T-helper 17 cell (primary cell): ENCODE measurements around the gene TPSD1. TPM values are rescaled to one million over a fixed set of nuclear protein-coding genes. Genes with fewer than 3 reads are reported as not detected.

Source experiments
- ATAC-seq: fragments of 150-1000 bp; cut with Tn5 transposase; 2 replicates; pipeline ENCODE4 v1.10.0; 2021; ENCODE audit warnings: mild to moderate bottlenecking, moderate library complexity
- DNase-seq, 3 donors: peaks; one replicate each; pipeline versions ENCODE4 v3.0.0 to v3.0.0-alpha.2; 2020 to 2021
- H3K9me3 ChIP-seq: one replicate; pipeline ENCODE4 v1.7.0; 2013; ENCODE audit warnings: low read length, mild to moderate bottlenecking; ENCODE audit not compliant: control insufficient read depth, poor library complexity, severe bottlenecking
- H3K27ac Mint-ChIP-seq: one replicate; pipeline ENCODE4 v1.8.0; 2022; ENCODE audit warnings: mild to moderate bottlenecking, moderate library complexity, mixed read lengths
- H3K27me3 Mint-ChIP-seq: one replicate; pipeline ENCODE4 v1.8.0; 2022; ENCODE audit warnings: mixed read lengths
- H3K36me3 Mint-ChIP-seq: one replicate; pipeline ENCODE4 v1.8.0; 2022; ENCODE audit warnings: low read depth, mixed read lengths
- H3K4me1 Mint-ChIP-seq: one replicate; pipeline ENCODE4 v1.8.0; 2022; ENCODE audit warnings: mild to moderate bottlenecking, mixed read lengths
- H3K4me3 Mint-ChIP-seq: one replicate; pipeline ENCODE4 v1.8.0; 2022; ENCODE audit warnings: mild to moderate bottlenecking, moderate library complexity, mixed read lengths
- total RNA-seq, 4 donors: library from RNA in 2 of 4; stranded (reverse) in 2 of 4; gene quantifications; one replicate each; pipeline ENCODE4 v1.2.3 and lab custom pipeline; 2022 to 2026

Gene TPSD1
- total RNA-seq, 2 donors from 2014 or later, result not detected

DNA sequence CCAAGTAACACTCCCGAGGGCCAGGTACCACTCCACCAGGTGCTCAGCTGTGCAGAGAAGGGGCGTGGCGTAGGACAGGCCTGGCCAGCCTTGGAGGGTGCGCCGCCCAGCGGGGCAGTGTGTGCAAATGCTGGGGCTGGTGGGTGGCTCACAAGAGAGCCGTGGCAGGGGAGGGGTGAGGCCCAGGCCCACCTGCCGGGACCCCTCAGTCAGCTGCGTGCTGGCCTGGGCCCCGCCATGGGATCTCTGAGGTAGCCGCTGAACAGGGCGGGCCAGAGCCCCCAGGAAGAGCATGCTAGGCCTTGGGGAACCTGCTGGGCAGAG lies 39.6 kb upstream of the TPSD1 start:
- DNase-seq (no peak), ATAC-seq (no peak)
- H3K36me3 Mint-ChIP-seq, result no peaks in the 10 kb centered on the region

DNA sequence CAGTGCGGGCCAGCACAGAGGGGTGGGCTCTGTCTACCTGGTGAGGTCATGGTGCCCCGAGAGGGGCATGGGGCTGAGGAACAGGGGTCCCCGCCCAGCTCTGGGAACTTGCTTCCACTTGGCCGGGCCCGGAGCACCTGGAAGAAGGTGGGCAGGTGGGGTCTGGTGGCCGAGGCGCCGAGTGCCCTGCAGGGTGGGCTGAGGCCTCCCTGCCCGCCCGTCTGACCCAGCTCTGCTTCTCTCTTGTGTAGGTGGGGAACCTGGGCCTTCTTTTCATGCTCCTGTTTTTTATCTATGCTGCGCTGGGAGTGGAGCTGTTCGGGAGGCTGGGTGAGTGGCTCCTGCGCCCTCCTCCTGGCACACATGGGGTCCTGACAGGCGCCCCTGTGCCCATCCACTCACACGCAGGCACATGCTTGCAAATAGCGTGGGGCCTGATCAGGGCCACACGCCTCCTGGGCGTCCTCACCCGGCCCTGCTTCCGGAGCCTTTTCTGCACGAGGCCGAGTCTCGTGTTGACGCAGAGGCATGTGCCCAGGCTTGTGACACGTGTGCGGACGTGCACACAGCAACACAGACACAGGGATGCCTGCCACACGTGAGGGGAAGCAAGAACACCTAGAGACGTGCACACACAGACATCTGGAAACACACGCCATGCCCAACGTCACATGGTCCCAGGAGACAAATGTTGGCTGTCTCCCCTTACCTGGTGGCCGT lies 39.0 kb upstream of the TPSD1 start:
- Mint-ChIP-seq H3K4me3 (no peak overlapping the region), H3K4me1 (peaks cover 2% of the 10 kb centered on the region), H3K36me3 (no peaks in the 10 kb centered on the region), H3K27ac (no peak overlapping the region), H3K27me3 (no peaks in the 10 kb centered on the region)
- DNase-seq (no peak), ATAC-seq (no peak)
- H3K9me3 ChIP-seq, result no peaks in the 10 kb centered on the region

More for the DNA sequence above, 39.6 kb upstream of the TPSD1 start:
- H3K9me3 ChIP-seq, result no peaks in the 10 kb centered on the region
- Mint-ChIP-seq H3K4me3 (no peak overlapping the region), H3K27ac (no peak overlapping the region), H3K4me1 (peaks cover 2% of the 10 kb centered on the region), H3K27me3 (no peaks in the 10 kb centered on the region)

DNA sequence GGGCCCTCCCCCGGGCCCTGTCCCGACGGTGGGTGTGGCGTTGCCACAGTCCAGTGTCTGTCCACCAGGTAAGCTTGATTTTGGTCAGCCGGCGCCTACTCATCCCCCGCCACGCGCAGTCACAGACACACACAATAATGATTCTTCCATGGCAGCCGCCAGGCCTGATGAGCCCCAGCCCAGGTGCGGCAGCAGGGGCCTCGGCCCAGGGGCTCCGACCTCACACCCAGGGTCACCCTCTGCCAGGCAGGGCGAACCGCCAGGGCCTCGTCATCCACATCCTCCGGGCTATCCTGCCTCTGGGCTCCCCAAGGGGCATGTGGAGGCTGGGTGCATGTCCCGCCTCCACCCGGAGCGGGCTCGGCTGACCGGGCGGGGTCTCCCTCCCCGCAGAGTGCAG lies 38.3 kb upstream of the TPSD1 start:
- DNase-seq (no peak), ATAC-seq (no peak)
- H3K9me3 ChIP-seq, result no peaks in the 10 kb centered on the region
- Mint-ChIP-seq H3K36me3 (no peaks in the 10 kb centered on the region), H3K27me3 (no peaks in the 10 kb centered on the region), H3K4me3 (no peak overlapping the region), H3K4me1 (peaks cover 2% of the 10 kb centered on the region), H3K27ac (no peak overlapping the region)

DNA sequence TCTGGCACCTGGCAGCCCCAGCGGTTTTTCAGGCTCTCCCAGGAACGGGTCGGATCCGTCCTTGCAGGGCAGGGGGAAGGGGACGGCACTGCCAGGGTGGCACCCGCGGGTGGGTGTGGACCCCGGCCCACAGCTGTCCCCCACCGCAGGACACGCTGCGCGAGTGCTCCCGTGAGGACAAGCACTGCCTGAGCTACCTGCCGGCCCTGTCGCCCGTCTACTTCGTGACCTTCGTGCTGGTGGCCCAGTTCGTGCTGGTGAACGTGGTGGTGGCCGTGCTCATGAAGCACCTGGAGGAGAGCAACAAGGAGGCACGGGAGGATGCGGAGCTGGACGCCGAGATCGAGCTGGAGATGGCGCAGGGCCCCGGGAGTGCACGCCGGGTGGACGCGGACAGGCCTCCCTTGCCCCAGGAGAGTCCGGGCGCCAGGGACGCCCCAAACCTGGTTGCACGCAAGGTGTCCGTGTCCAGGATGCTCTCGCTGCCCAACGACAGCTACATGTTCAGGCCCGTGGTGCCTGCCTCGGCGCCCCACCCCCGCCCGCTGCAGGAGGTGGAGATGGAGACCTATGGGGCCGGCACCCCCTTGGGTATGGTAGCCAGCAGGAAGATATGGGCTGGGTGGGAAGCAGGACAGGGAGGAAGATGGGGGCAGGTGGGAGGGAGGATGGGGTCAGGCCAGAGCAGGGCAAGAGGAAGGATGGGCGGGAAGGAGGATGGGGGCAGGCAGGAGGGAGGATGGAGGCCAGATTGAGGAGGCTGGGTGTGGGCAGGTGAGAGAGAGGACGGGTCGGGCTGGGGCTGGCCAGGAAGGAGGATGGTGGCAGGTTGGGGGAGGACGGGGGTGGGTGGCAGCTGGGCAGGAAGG lies 37.6 kb upstream of the TPSD1 start:
- DNase-seq (no peak), ATAC-seq (no peak)
- Mint-ChIP-seq H3K4me1 (peaks cover 2% of the 10 kb centered on the region), H3K27ac (no peak overlapping the region), H3K36me3 (no peaks in the 10 kb centered on the region), H3K4me3 (no peak overlapping the region), H3K27me3 (no peaks in the 10 kb centered on the region)
- H3K9me3 ChIP-seq, result no peaks in the 10 kb centered on the region

DNA sequence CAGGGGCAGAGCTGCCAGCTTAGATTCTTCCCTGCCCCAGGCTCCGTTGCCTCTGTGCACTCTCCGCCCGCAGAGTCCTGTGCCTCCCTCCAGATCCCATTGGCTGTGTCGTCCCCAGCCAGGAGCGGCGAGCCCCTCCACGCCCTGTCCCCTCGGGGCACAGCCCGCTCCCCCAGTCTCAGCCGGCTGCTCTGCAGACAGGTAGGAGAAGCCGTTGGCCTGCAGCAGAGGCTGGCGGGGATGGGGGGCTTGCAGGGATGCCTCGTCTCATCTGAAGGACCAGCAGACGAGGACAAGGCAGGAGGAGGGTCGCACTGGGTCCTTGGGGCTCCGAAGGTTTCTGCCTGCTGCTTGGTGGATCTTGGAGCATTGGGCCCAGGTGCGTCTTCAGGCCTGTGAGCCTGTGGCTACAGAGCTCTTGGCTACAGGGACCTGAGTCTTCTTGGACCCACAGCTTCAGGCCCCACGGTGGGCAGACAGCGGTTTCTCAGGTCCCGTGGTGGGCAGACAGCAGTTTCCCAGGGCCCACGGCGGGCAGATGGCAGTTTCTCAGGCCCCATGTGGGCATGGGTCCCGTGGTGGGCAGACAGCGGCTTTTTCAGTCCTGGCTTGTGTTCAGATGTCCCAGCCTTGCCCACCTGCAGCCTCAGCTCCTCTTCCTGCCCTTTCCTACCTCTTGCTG lies 36.8 kb upstream of the TPSD1 start:
- no peaks in the 10 kb centered on the region for H3K36me3 Mint-ChIP-seq
- ATAC-seq (no peak), DNase-seq (no peak)
- no peaks in the 10 kb centered on the region for H3K9me3 ChIP-seq
- H3K4me1 Mint-ChIP-seq, result peaks cover 2% of the 10 kb centered on the region
- no peak overlapping the region for H3K27ac Mint-ChIP-seq
- no peak overlapping the region for H3K4me3 Mint-ChIP-seq
- H3K27me3 Mint-ChIP-seq, result no peaks in the 10 kb centered on the region

DNA sequence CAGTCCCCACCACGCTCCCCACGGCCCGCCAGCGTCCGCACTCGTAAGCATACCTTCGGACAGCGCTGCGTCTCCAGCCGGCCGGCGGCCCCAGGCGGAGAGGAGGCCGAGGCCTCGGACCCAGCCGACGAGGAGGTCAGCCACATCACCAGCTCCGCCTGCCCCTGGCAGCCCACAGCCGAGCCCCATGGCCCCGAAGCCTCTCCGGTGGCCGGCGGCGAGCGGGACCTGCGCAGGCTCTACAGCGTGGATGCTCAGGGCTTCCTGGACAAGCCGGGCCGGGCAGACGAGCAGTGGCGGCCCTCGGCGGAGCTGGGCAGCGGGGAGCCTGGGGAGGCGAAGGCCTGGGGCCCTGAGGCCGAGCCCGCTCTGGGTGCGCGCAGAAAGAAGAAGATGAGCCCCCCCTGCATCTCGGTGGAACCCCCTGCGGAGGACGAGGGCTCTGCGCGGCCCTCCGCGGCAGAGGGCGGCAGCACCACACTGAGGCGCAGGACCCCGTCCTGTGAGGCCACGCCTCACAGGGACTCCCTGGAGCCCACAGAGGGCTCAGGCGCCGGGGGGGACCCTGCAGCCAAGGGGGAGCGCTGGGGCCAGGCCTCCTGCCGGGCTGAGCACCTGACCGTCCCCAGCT lies 35.7 kb upstream of the TPSD1 start:
- H3K27me3 Mint-ChIP-seq, result no peaks in the 10 kb centered on the region
- no peak overlapping the region for H3K27ac Mint-ChIP-seq
- DNase-seq (no peak), ATAC-seq (no peak)
- H3K36me3 Mint-ChIP-seq, result no peaks in the 10 kb centered on the region
- H3K4me1 Mint-ChIP-seq, result no peaks in the 10 kb centered on the region
- H3K9me3 ChIP-seq, result no peaks in the 10 kb centered on the region
- no peak overlapping the region for H3K4me3 Mint-ChIP-seq

DNA sequence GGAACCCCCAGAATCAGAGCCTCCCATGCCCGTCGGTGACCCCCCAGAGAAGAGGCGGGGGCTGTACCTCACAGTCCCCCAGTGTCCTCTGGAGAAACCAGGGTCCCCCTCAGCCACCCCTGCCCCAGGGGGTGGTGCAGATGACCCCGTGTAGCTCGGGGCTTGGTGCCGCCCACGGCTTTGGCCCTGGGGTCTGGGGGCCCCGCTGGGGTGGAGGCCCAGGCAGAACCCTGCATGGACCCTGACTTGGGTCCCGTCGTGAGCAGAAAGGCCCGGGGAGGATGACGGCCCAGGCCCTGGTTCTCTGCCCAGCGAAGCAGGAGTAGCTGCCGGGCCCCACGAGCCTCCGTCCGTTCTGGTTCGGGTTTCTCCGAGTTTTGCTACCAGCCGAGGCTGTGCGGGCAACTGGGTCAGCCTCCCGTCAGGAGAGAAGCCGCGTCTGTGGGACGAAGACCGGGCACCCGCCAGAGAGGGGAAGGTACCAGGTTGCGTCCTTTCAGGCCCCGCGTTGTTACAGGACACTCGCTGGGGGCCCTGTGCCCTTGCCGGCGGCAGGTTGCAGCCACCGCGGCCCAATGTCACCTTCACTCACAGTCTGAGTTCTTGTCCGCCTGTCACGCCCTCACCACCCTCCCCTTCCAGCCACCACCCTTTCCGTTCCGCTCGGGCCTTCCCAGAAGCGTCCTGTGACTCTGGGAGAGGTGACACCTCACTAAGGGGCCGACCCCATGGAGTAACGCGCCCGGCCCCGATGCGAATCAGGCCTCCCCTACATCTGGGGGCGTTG lies 34.8 kb upstream of the TPSD1 start:
- Mint-ChIP-seq H3K27me3 (no peaks in the 10 kb centered on the region), H3K36me3 (no peaks in the 10 kb centered on the region)
- ATAC-seq, result no peak

DNA sequence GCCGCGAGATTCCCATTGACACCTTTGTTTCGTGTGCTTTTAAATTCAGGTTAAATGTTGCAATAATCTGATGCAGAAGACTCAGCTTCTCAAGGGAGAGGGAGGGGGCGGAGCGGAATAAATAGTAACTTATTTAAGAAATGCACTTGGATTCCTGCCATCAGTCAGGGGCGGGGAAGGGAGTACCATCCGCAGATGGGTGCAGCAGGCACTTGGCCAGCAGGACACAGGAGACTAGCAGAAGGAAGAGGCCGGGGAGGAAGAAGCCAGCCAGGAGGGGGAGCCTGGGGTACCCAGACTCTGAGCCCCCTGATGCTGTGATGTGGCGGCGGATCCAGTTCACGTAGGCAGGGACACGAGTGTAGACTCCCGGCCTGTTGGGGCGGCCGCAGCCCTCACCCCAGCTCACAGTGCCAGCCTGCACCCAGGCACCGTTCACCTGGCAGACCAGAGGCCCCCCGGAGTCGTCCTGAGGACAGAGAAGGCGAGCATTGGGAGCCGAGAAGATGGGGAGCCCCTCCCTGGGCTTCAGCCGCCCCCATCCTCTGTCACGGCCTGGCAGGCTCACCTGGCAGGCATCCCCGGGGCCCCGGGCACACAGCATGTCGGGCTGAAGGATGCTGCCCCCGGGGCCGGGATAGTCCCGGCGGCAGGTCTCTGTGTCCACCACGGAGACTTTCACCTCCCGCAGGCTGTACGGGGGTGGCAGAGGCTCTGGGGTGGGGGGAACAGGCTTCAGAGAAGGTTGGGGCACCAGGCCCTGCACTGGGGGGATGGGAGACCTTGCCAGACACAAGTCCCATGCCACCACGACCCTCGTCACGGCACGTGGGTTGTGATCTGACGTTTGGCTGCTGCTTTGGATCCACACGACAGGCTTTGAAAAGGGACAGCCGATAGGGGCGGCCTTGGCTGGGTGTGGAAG lies 34.0 kb upstream of the TPSD1 start:
- Mint-ChIP-seq H3K36me3 (no peaks in the 10 kb centered on the region), H3K4me1 (no peaks in the 10 kb centered on the region), H3K4me3 (no peak overlapping the region), H3K27me3 (no peaks in the 10 kb centered on the region), H3K27ac (no peak overlapping the region)
- ATAC-seq (no peak), DNase-seq (no peak)
- no peaks in the 10 kb centered on the region for H3K9me3 ChIP-seq

More for the DNA sequence above, 34.8 kb upstream of the TPSD1 start:
- H3K9me3 ChIP-seq, result no peaks in the 10 kb centered on the region
- no peak overlapping the region for H3K27ac Mint-ChIP-seq
- H3K4me1 Mint-ChIP-seq, result no peaks in the 10 kb centered on the region
- H3K4me3 Mint-ChIP-seq, result no peak overlapping the region
- no peak for DNase-seq

DNA sequence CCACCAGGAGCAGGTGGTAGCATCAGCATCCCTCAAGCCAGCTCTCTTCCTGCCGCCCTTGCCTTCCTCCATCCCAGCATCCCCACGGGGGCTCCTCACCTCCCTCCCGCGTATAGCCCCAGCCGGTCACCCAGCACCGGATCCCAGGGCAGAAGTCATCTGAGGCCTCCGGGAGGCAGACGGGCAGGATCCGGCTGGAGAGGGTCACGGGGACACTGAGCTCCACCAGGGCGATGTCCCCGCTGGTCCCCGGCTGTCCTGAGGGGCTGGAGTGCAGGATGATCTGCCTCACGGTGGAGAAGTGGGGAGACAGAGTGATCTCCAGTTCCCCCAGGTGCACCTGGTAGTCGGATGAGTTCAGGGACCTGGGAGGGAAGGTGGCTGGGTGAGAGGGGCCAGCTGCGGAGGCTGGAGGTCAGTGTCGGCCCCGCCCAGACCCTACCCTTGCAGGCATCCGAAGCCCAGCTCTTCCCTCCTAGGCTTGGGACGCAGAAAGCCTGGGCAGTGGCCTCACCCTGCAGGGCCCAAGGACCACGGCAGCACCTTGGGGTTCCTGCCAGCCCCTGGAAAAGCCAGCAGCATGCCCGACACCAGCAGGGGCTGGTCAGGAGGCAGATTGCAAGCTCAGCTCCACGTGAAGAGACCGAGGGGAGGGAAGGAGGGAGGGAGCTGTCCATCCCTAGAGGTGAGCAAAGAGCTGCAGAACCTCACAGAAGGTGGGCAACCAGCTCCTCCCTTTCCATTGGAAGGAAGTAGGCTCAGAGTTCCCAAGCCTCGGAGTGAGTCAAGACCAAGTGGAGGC lies 33.1 kb upstream of the TPSD1 start:
- no peak for DNase-seq

DNA sequence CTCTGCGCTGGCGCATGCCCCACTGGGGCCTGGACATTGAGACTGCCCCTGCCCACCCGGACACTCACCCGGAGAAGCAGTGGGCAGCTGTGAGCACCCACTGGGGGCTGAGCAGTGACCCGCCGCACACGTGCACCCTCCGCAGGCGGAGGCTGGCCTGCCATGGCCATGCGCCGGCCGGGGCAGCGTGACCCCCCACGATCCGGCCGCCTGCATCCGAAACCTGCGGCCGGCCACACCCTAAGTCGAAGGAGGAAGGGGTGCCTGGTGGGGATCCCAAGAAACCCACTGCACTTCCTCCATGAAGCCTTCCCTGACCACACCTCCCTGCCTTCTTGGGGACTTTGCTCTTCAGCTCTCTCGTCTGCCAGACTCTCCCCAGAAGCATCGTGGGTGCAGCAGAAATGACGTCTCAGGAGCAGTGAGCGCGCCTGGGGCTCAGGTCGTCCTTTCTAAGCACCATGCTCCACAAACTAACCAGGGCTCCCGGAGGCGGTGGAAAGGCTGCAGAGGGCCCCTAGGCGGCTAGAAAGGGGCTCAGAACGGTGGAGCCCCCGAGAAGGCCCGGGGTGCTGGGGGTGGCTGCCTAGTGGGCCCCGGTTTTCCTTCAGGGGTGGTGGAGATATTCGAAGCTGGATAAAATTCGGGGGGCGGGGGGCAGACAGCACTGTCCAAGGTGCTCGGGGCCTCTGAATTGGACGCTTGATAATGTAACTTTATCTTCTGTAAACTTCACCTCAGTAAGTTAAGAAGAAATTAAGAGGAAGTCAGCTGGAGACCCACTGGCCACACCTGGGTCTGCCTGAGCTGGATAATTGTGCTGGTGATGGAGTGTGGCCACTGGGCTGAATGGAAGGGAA lies 32.3 kb upstream of the TPSD1 start:
- H3K4me1 Mint-ChIP-seq, result no peaks in the 10 kb centered on the region
- H3K27me3 Mint-ChIP-seq, result no peaks in the 10 kb centered on the region
- ATAC-seq, result no peak

More for the DNA sequence above, 33.1 kb upstream of the TPSD1 start:
- Mint-ChIP-seq H3K4me1 (no peaks in the 10 kb centered on the region), H3K27me3 (no peaks in the 10 kb centered on the region), H3K36me3 (no peaks in the 10 kb centered on the region), H3K27ac (no peak overlapping the region), H3K4me3 (no peak overlapping the region)
- ATAC-seq, result no peak
- no peaks in the 10 kb centered on the region for H3K9me3 ChIP-seq

DNA sequence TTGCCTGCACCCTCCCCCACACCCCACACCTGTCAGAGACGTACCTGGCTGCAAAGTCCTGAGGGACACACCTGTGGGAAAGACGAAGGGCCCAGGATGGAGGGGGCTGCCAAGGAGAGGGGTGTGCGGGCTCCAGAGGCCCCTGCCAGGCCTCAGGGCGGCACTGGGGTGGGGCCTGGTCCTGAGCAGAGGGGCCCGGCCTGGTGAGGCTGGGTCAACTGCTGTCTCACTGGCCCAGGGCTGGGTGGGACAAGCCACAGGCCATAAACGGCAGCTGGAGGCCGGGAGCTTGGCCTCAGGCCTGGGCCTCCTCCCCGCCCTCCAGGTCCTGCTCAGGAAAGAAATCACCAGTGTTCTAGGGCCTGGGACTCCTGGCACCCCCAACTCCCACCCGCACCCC lies 31.3 kb upstream of the TPSD1 start:
- Mint-ChIP-seq H3K36me3 (no peaks in the 10 kb centered on the region), H3K27ac (no peak overlapping the region), H3K4me3 (no peak overlapping the region), H3K4me1 (no peaks in the 10 kb centered on the region), H3K27me3 (no peaks in the 10 kb centered on the region)
- no peaks in the 10 kb centered on the region for H3K9me3 ChIP-seq
- DNase-seq (no peak), ATAC-seq (no peak)

More for the DNA sequence above, 32.3 kb upstream of the TPSD1 start:
- Mint-ChIP-seq H3K4me3 (no peak overlapping the region), H3K36me3 (no peaks in the 10 kb centered on the region), H3K27ac (no peak overlapping the region)
- no peaks in the 10 kb centered on the region for H3K9me3 ChIP-seq
- DNase-seq, result no peak
